SIG-M5 treated with dmso at 0.1 percent for 504 hours (cell line): Measurements from ENCODE around the gene PSMC5.
"Not testable (repeated sequence)": the region's sequence is repeated elsewhere in the genome, so short reads cannot be mapped to it uniquely, and the experiment has no call there.

Experiments
- DNase-seq: peaks from one replicate; lab custom pipeline; 2025; ENCODE audit not compliant: unreplicated experiment; lab: John Stamatoyannopoulos, UW

Gene PSMC5

DNA sequence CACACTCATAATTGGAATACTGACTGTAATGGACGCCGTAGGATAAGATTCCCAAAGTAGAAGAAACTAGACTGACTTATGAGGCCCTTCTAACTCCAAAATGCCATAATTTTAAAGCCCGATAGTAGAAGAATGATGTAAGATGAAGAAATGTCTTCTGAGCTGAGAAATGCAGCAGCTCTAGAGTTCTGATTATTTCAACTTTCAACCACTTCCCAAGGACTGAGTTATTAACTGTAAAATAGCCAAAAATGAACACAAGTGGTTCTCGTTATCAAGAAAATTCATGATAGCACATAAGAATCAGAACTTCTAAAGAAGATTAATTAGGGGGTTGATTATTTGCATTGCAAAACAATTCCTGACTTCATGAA, 43.0 kb downstream of the PSMC5 start:
- not testable (repeated sequence) for DNase-seq

DNA sequence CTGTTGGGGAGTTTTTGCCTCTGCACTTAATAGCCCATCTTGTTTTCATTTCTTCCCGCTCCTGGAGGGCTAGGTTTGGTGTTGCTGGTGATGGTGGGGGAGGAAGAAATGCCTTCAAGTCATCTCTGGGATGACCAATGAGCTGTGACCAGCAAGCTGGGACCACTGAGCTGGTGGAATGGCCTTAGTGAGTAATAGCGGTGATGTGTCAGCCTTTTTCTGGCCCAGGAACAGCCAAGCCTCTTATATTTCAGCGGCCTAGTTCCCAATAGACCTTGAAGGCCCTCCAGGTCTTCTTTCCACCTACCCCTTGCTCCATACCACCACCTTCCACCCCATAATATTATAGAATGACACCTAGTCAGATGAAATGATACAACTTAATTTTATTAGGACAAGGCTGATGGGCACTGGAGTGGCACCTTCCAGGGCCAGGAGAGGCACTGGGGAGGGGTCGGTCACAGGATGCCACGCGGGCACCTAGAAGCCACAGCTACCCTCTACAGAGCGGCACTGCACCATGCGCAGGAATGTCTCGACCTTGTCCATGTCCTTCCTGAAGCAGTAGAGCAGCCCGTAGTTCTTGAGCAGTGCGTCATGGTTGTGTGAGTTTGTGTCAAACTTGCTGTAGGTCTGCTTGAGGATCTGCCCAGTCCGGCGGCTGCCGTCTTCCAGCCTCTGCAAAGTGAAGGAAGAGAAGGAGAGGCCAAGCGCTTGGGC, 44.6 kb downstream of the PSMC5 start:
- DNase-seq, result not testable (repeated sequence)

GRCh38 chr17:63873577-63873976, 46.3 kb downstream of the PSMC5 start, which contains the start of gene CSH2:
TSS of gene CSH2 (minus strand) at chr17:63873677. CDS start at chr17:63873614, 63 bp downstream.
- not testable (repeated sequence) for DNase-seq

GRCh38 chr17:63874061-63874626, 46.9 kb downstream of the PSMC5 start:
- DNase-seq, result not testable (repeated sequence)

DNA sequence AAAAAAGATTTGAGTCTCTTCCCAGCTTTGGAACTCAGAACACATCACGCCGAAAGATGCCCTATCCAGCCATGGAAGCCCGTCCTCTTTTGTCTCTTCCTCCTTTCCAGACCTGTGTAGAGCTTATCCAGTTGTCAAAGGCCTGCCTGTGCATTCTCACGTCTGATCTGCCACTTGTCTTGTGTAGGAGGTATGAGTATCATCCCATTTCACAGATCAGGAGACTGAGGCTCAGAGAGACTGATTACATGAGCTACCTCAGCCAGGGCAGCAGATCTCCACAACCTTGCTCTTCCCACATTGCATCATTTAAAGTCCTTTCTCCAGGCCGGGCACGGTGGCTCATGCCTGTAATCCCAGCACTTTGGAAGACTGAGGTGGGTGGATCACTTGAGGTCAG, 47.5 kb downstream of the PSMC5 start:
- DNase-seq, result not testable (repeated sequence)

- not testable (repeated sequence) for DNase-seq
Measured at GRCh38 chr17:63878413-63878812, 51.2 kb downstream of the PSMC5 start.

DNA sequence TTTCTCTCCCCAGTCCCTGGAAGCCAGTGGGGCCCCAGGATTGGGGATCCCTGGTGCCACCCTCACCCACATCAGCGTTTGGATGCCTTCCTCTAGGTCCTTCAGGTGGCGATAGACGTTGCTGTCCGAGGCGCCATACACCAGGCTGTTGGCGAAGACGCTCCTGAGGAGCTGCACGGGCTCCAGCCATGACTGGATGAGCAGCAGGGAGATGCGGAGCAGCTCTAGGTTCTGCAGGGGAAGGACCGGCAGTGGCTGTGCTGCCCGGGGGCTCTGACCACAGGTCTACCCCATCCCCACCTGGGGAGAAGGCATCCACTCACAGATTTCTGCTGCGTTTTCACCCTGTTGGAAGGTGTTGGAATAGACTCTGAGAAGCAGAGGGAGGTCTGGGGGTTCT, 53.5 kb downstream of the PSMC5 start:
- DNase-seq, result no peak

GRCh38 chr17:63881337-63881736, 54.1 kb downstream of the PSMC5 start:
- DNase-seq, result not testable (repeated sequence)
